CD4-positive, alpha-beta T cell treated with Interleukin-6 at 100 ng/mL for 8 hours (primary cell): Measurements from ENCODE around the gene PIK3AP1.
A peak's percentile ranks its signal among the peaks of the same experiment; 100 is the strongest.

Experiments used
- DNase-seq: peaks from one replicate; pipeline ENCODE4 v3.0.0-alpha.2; 2020; ENCODE audit warnings: mixed read lengths, low spot score

The PIK3AP1 gene

GRCh38 chr10:96672481-96673175 lies 47.7 kb downstream of the PIK3AP1 start:
- no peak for DNase-seq

GRCh38 chr10:96671211-96671890 lies 49.0 kb downstream of the PIK3AP1 start:
- DNase-seq: no peak

GRCh38 chr10:96670786-96671185 lies 49.5 kb downstream of the PIK3AP1 start:
- DNase-seq: no peak

GRCh38 chr10:96667401-96667800 lies 52.9 kb downstream of the PIK3AP1 start:
- no peak for DNase-seq

- DNase-seq: no peak
Observed at GRCh38 chr10:96666741-96667140, 53.6 kb downstream of the PIK3AP1 start.

GRCh38 chr10:96665306-96665705 lies 55.0 kb downstream of the PIK3AP1 start:
- DNase-seq: no peak

GRCh38 chr10:96664563-96664962 lies 55.8 kb downstream of the PIK3AP1 start:
- DNase-seq: no peak

GRCh38 chr10:96663797-96664196 lies 56.5 kb downstream of the PIK3AP1 start:
- no peak for DNase-seq

- no peak for DNase-seq
Observed at GRCh38 chr10:96661632-96662031, 58.7 kb downstream of the PIK3AP1 start.

- no peak for DNase-seq
Observed at GRCh38 chr10:96660297-96660696, 60.0 kb downstream of the PIK3AP1 start.

- no peak for DNase-seq
Observed at GRCh38 chr10:96658844-96659243, 61.5 kb downstream of the PIK3AP1 start.

- no peak for DNase-seq
Observed at GRCh38 chr10:96657385-96657784, 62.9 kb downstream of the PIK3AP1 start.

- no peak for DNase-seq
Observed at GRCh38 chr10:96656839-96657238, 63.5 kb downstream of the PIK3AP1 start.

GRCh38 chr10:96656198-96656577 lies 64.1 kb downstream of the PIK3AP1 start:
- DNase-seq: no peak

GRCh38 chr10:96655461-96656197 lies 64.7 kb downstream of the PIK3AP1 start:
- no peak for DNase-seq

GRCh38 chr10:96651998-96652431 lies 68.3 kb downstream of the PIK3AP1 start:
- DNase-seq: peak; percentile 23

GRCh38 chr10:96650958-96651357 lies 69.4 kb downstream of the PIK3AP1 start:
- DNase-seq: no peak

- DNase-seq: no peak
Observed at GRCh38 chr10:96648297-96648696, 72.0 kb downstream of the PIK3AP1 start.

- no peak for DNase-seq
Observed at GRCh38 chr10:96647466-96647865, 72.8 kb downstream of the PIK3AP1 start.

- DNase-seq: no peak
Observed at GRCh38 chr10:96646751-96647166, 73.6 kb downstream of the PIK3AP1 start.

GRCh38 chr10:96646301-96646700 lies 74.0 kb downstream of the PIK3AP1 start:
- no peak for DNase-seq

GRCh38 chr10:96645191-96645721 lies 75.1 kb downstream of the PIK3AP1 start:
- DNase-seq: no peak

- DNase-seq: no peak
Observed at GRCh38 chr10:96643920-96644319, 76.4 kb downstream of the PIK3AP1 start.
